HepG2 (cell line): ENCODE results near the gene STX7. TPM values are rescaled to one million over a fixed set of nuclear protein-coding genes. Genes with fewer than 3 reads are reported as not detected.

Experiments
- ATAC-seq: fragments of 200-7000 bp; cut with Tn5 transposase; 3 replicates; pipeline ENCODE4 v1.9.1; 2020; ENCODE audit warnings: mild to moderate bottlenecking, moderate library complexity
- BruUV-seq: library from RNA; stranded (reverse); fragments of 400-500 nt; replicated peaks from 2 replicates; lab custom pipeline; 2021; lab: Mats Ljungman, UMichigan
- CTCF ChIA-PET: fragments of 300-600 bp; formaldehyde crosslinking; extraction: SDS; loops from one replicate; lab custom pipeline; 2021; ENCODE audit warnings: low total read pairs, inconsistent platforms, low intra/inter-chr PET ratio; lab: Yijun Ruan, JAX
- POLR2A ChIA-PET: fragments of 350-600 bp; sonication (Branson Sonifier 250); formaldehyde crosslinking; loops from one replicate; lab custom pipeline; 2020; ENCODE audit warnings: antibody characterized with exemption, inconsistent platforms; lab: Yijun Ruan, JAX
- DNase-seq: peaks from one replicate; pipeline ENCODE4 v3.0.0-alpha.2; 2015; ENCODE audit warnings: low spot score
- FAIRE-seq: peaks from 3 replicates; lab custom pipeline; 2011; peaks lifted over from hg19 to GRCh38; lab: Jason Lieb, UNC
- H2AFZ ChIP-seq: one replicate; pipeline ENCODE4 v1.6.1; 2011; ENCODE audit warnings: low read length, inconsistent platforms
- H3K27ac ChIP-seq: fragments of 300-600 bp; 3 replicates; pipeline ENCODE4 v1.8.0; 2011; ENCODE audit warnings: mixed run types, mild to moderate bottlenecking, mixed read lengths, low read length, inconsistent platforms; ENCODE audit not compliant: insufficient read depth; ENCODE audit errors: extremely low read length
- H3K27me3 ChIP-seq, 2 experiments: fragments of 200-600 bp in 1 of 2; 2 replicates in 1 of 2; 3 replicates in 1 of 2; pipeline versions ENCODE4 v1.6.0 to v1.8.0; 2011; ENCODE audit warnings: low read length in 2 of 2, mild to moderate bottlenecking in 2 of 2, moderate library complexity in 2 of 2, inconsistent platforms in 1 of 2; ENCODE audit not compliant: insufficient read depth in 2 of 2, control insufficient read depth in 1 of 2
- H3K36me3 ChIP-seq, 2 experiments: fragments of 200-600 bp in 1 of 2; replicated peaks in 1 of 2; 2 replicates in 1 of 2; 3 replicates in 1 of 2; pipeline versions ENCODE4 v1.5.1 to v1.8.0; 2011; ENCODE audit warnings: low read length in 2 of 2, inconsistent platforms in 1 of 2; ENCODE audit not compliant: insufficient read depth in 2 of 2, control insufficient read depth in 1 of 2
- H3K4me1 ChIP-seq: 2 replicates; pipeline ENCODE4 v1.5.1; 2012; ENCODE audit warnings: low read length, inconsistent platforms; ENCODE audit not compliant: insufficient read depth
- H3K4me2 ChIP-seq: 2 replicates; pipeline ENCODE4 v1.6.0; 2011; ENCODE audit warnings: low read depth, low read length, inconsistent platforms
- H3K4me3 ChIP-seq, 3 experiments: fragments of 200-600 bp in 1 of 3; sonication (generic), shearing (Covaris generic) in 1 of 3; replicated peaks in 1 of 3; 2 replicates each; pipeline ENCODE4 v1.5.1; 2011 to 2016; ENCODE audit warnings: low read length in 3 of 3, inconsistent platforms in 2 of 3, low read depth in 2 of 3, mild to moderate bottlenecking in 2 of 3, control low read depth in 1 of 3, mixed read lengths in 1 of 3; ENCODE audit not compliant: insufficient read depth in 1 of 3
- H3K79me2 ChIP-seq: one replicate; pipeline ENCODE4 v1.6.1; 2011; ENCODE audit warnings: low read length, inconsistent platforms; ENCODE audit not compliant: insufficient read depth
- H3K9ac ChIP-seq: 2 replicates; pipeline ENCODE4 v1.6.0; 2011; ENCODE audit warnings: mild to moderate bottlenecking, low read depth, low read length, inconsistent platforms; ENCODE audit not compliant: insufficient read depth
- H3K9me3 ChIP-seq: 2 replicates; pipeline ENCODE4 v1.5.1; 2012; ENCODE audit warnings: mild to moderate bottlenecking, low read length
- H4K20me1 ChIP-seq: 2 replicates; pipeline ENCODE4 v1.6.0; 2011; ENCODE audit warnings: inconsistent platforms, mild to moderate bottlenecking, low read length, moderate library complexity; ENCODE audit not compliant: insufficient read depth
- FOXM1 ChIP-seq: sonication (generic); formaldehyde crosslinking; IDR thresholded peaks from 2 replicates; pipeline ENCODE4 v1.5.0; 2020; ENCODE audit warnings: missing genetic modification reagents
- IKZF4 ChIP-seq: sonication (generic); formaldehyde crosslinking; IDR thresholded peaks from 2 replicates; pipeline ENCODE4 v1.5.1; 2020; ENCODE audit warnings: borderline replicate concordance, mild to moderate bottlenecking, low read depth, missing genetic modification reagents; ENCODE audit errors: not compliant biosample characterization
- MIER3 ChIP-seq: IDR thresholded peaks from 2 replicates; pipeline ENCODE4 v1.6.1; 2016; ENCODE audit warnings: missing compliant biosample characterization, borderline replicate concordance
- MYC ChIP-seq: sonication (generic); formaldehyde crosslinking; IDR thresholded peaks from 2 replicates; pipeline ENCODE4 v1.9.0; 2021; ENCODE audit warnings: missing genetic modification reagents, borderline replicate concordance
- NR3C1 ChIP-seq: sonication (generic); formaldehyde crosslinking; IDR thresholded peaks from 2 replicates; pipeline ENCODE4 v1.4.0; 2020; ENCODE audit warnings: missing genetic modification reagents
- TEAD2 ChIP-seq: sonication (generic); formaldehyde crosslinking; IDR thresholded peaks from 2 replicates; pipeline ENCODE4 v1.9.0; 2021; ENCODE audit warnings: missing genetic modification reagents
- ZNF124 ChIP-seq: sonication (generic); formaldehyde crosslinking; IDR thresholded peaks from 2 replicates; pipeline ENCODE4 v1.4.0; 2020; ENCODE audit warnings: missing genetic modification reagents
- ZNF20 ChIP-seq: sonication (generic); formaldehyde crosslinking; IDR thresholded peaks from 2 replicates; pipeline ENCODE4 v1.4.0; 2020; ENCODE audit warnings: mild to moderate bottlenecking, moderate library complexity, missing genetic modification reagents
- ZNF350 ChIP-seq: sonication (generic); formaldehyde crosslinking; IDR thresholded peaks from 2 replicates; pipeline ENCODE4 v1.4.0; 2020; ENCODE audit warnings: mild to moderate bottlenecking, low read depth, missing genetic modification reagents, borderline replicate concordance
- ZNF670 ChIP-seq: sonication (generic); formaldehyde crosslinking; IDR thresholded peaks from 2 replicates; pipeline ENCODE4 v1.8.0; 2022; ENCODE audit warnings: mild to moderate bottlenecking, missing genetic modification reagents, borderline replicate concordance
- WGBS: methylation state at CpG from one replicate; pipeline ENCODE4 v1.1.6; 2017; ENCODE audit warnings: low lambda C conversion rate; 5-methylcytosine and 5-hydroxymethylcytosine counted together
- in situ Hi-C: cut with HindIII; loops from 2 replicates; pipeline ENCODE4 v1.10.0; 2017; ENCODE audit warnings: low pct_unique_long_range_greater_than_20kb; ENCODE audit not compliant: extremely low pct_ligation_motif_present
- intact Hi-C: fragments of 100-400 bp; cut with micrococcal nuclease; formaldehyde crosslinking; loops from one replicate; pipeline ENCODE4 v1.10.0; 2022; ENCODE audit not compliant: unreplicated experiment
- polyA plus RNA-seq, 8 experiments: library from polyadenylated mRNA; depleted of rRNA in 3 of 8; stranded (reverse) in 7 of 8; unstranded in 1 of 8; fragments of >200 nt; fragmentation: Illumina TruSeq in 4 of 8; extraction: Trizol in 4 of 8; gene quantifications; 2 replicates each; pipeline versions ENCODE4 v1.2.1 to v1.2.3, GENCODE V29; 2011 to 2016; ENCODE audit warnings: low read depth in 4 of 8, missing spikeins in 1 of 8, mixed read lengths in 1 of 8; ENCODE audit not compliant: insufficient read depth in 1 of 8
- total RNA-seq, 5 experiments: library from RNA; depleted of rRNA; stranded (reverse); fragments of >200 nt; fragmentation: Illumina TruSeq; extraction: Trizol; gene quantifications; 2 replicates each; pipeline ENCODE4 v1.2.3, GENCODE V29; 2016; ENCODE audit warnings: low read depth in 1 of 5
- TF ChIP-seq, protein P1 (sequence below): sonication (generic); formaldehyde crosslinking; IDR thresholded peaks from 2 replicates; pipeline ENCODE4 v1.4.0; 2020; ENCODE audit warnings: missing genetic modification reagents
- TF ChIP-seq, protein P2 (sequence below): sonication (generic); formaldehyde crosslinking; IDR thresholded peaks from 2 replicates; pipeline ENCODE4 v1.5.1; 2020; ENCODE audit warnings: missing genetic modification reagents, mild to moderate bottlenecking, borderline replicate concordance
- TF ChIP-seq, protein P3 (sequence below): fragments of 450-650 bp; IDR thresholded peaks from 2 replicates; pipeline ENCODE4 v1.6.1; 2016
- TF ChIP-seq, protein P4 (sequence below): sonication (generic); formaldehyde crosslinking; conservative IDR thresholded peaks from 2 replicates; pipeline ENCODE4 v1.8.0; 2022; ENCODE audit warnings: mild to moderate bottlenecking, moderate library complexity, missing genetic modification reagents

Gene STX7
- total and polyA plus RNA-seq, 2 of the 13 experiments (the other 11 are each of a cell fraction or from before 2014, with no cell fraction given), result 28.0 to 34.7 TPM

DNA sequence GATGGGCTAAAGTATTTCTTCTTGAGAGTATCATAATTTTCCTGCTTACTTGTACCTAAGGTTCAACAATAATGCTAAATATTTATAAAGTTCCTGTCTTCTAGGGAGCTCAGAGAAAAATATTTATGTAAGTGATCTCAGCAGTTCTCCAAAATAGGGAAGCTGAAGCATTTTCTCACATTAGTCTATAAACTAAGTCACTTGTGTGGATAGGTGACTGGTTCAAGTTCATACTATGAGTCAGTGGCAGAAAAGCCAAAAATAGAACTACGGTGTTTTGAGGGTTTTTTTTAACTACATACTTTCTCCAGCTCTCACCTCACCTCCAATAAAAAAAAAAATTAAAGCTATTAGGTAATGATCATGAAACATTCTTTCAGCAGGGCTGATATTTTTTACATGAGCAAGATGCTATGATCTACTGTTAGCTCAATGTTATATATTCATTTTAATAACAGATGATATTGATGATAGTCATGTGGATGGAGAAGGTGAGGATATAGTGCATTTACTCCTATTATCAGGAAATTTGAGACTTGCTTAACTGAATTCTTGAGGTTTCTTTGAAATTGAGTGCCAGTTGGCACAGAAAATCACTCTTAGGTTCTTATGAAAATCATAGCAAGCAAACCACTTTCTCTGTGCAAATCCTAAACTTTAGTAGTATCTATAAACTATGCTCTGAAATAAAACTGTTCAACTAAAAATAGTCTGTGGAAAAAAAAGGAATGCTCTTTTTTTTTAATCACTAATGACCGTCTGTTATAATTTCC lies 107.6 kb downstream of the STX7 start:
- 4% methylated on average over 2 of the region's 2 CpGs for WGBS
- BruUV-seq, result no TSS peak
- H3K4me2 ChIP-seq, result no peak overlapping the region
- no peak for TF ChIP-seq FOXM1 (CRISPR knock-in tag)
- no peak for TF ChIP-seq MIER3 (CRISPR knock-in tag)
- no peak for TF ChIP-seq ZNF670 (CRISPR knock-in tag)
- TF ChIP-seq ZNF20, result no peak
- TF ChIP-seq MYC (CRISPR knock-in tag), result no peak
- TF ChIP-seq NR3C1 (CRISPR knock-in tag), result no peak
- TF ChIP-seq, protein P1, sequence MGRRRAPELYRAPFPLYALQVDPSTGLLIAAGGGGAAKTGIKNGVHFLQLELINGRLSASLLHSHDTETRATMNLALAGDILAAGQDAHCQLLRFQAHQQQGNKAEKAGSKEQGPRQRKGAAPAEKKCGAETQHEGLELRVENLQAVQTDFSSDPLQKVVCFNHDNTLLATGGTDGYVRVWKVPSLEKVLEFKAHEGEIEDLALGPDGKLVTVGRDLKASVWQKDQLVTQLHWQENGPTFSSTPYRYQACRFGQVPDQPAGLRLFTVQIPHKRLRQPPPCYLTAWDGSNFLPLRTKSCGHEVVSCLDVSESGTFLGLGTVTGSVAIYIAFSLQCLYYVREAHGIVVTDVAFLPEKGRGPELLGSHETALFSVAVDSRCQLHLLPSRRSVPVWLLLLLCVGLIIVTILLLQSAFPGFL (CRISPR knock-in tag), result no peak
- TF ChIP-seq, protein P2, sequence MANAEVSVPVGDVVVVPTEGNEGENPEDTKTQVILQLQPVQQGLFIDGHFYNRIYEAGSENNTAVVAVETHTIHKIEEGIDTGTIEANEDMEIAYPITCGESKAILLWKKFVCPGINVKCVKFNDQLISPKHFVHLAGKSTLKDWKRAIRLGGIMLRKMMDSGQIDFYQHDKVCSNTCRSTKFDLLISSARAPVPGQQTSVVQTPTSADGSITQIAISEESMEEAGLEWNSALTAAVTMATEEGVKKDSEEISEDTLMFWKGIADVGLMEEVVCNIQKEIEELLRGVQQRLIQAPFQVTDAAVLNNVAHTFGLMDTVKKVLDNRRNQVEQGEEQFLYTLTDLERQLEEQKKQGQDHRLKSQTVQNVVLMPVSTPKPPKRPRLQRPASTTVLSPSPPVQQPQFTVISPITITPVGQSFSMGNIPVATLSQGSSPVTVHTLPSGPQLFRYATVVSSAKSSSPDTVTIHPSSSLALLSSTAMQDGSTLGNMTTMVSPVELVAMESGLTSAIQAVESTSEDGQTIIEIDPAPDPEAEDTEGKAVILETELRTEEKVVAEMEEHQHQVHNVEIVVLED (CRISPR knock-in tag), result no peak
- TF ChIP-seq, protein P3, sequence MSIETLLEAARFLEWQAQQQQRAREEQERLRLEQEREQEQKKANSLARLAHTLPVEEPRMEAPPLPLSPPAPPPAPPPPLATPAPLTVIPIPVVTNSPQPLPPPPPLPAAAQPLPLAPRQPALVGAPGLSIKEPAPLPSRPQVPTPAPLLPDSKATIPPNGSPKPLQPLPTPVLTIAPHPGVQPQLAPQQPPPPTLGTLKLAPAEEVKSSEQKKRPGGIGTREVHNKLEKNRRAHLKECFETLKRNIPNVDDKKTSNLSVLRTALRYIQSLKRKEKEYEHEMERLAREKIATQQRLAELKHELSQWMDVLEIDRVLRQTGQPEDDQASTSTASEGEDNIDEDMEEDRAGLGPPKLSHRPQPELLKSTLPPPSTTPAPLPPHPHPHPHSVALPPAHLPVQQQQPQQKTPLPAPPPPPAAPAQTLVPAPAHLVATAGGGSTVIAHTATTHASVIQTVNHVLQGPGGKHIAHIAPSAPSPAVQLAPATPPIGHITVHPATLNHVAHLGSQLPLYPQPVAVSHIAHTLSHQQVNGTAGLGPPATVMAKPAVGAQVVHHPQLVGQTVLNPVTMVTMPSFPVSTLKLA, result no peak
- no peak for TF ChIP-seq ZNF124 (CRISPR knock-in tag)
- TF ChIP-seq, protein P4, sequence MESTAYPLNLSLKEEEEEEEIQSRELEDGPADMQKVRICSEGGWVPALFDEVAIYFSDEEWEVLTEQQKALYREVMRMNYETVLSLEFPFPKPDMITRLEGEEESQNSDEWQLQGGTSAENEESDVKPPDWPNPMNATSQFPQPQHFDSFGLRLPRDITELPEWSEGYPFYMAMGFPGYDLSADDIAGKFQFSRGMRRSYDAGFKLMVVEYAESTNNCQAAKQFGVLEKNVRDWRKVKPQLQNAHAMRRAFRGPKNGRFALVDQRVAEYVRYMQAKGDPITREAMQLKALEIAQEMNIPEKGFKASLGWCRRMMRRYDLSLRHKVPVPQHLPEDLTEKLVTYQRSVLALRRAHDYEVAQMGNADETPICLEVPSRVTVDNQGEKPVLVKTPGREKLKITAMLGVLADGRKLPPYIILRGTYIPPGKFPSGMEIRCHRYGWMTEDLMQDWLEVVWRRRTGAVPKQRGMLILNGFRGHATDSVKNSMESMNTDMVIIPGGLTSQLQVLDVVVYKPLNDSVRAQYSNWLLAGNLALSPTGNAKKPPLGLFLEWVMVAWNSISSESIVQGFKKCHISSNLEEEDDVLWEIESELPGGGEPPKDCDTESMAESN (CRISPR knock-in tag), result no peak
- no peak for TF ChIP-seq IKZF4 (CRISPR knock-in tag)
- no peak for TF ChIP-seq TEAD2
- no peak for TF ChIP-seq ZNF350 (CRISPR knock-in tag)

More for the DNA sequence above, 107.6 kb downstream of the STX7 start:
- no peak overlapping the region for H3K4me3 ChIP-seq
- no peak overlapping the region for H3K9ac ChIP-seq
- ATAC-seq (no peak), FAIRE-seq (no peak), DNase-seq (no peak)
- H4K20me1 ChIP-seq, result no peaks in the 10 kb centered on the region
- peaks cover 12% of the 10 kb centered on the region for H3K4me1 ChIP-seq
- H3K27me3 ChIP-seq, result peaks cover 14 to 33% of the 10 kb centered on the region in 2 experiments
- H2AFZ ChIP-seq, result no peak overlapping the region
- ChIA-PET CTCF (no interaction called here), POLR2A (no interaction called here)
- no peaks in the 10 kb centered on the region for H3K36me3 ChIP-seq
- H3K9me3 ChIP-seq, result no peaks in the 10 kb centered on the region
- H3K27ac ChIP-seq, result no peak overlapping the region
- no peaks in the 10 kb centered on the region for H3K79me2 ChIP-seq
- in situ Hi-C loops (no loop called here), intact Hi-C loops (no loop called here)
